DOHH2 (cell line): Measurements from ENCODE around the gene PSMG3.

Experiments
- EZH2phosphoT487 ChIP-seq: fragments of 200-600 bp; sonication (generic); IDR thresholded peaks from 2 replicates; pipeline ENCODE4 v1.6.1; 2017; ENCODE audit warnings: borderline replicate concordance, mild to moderate bottlenecking, antibody characterized with exemption, low read length, moderate library complexity, mixed read lengths
- TF ChIP-seq, protein P1 (sequence below): fragments of 200-600 bp; sonication (generic); IDR thresholded peaks from one replicate; pipeline ENCODE4 v1.5.1; 2014; ENCODE audit warnings: antibody characterized with exemption, mild to moderate bottlenecking, low read depth, low read length; ENCODE audit not compliant: poor library complexity, severe bottlenecking

DNA sequence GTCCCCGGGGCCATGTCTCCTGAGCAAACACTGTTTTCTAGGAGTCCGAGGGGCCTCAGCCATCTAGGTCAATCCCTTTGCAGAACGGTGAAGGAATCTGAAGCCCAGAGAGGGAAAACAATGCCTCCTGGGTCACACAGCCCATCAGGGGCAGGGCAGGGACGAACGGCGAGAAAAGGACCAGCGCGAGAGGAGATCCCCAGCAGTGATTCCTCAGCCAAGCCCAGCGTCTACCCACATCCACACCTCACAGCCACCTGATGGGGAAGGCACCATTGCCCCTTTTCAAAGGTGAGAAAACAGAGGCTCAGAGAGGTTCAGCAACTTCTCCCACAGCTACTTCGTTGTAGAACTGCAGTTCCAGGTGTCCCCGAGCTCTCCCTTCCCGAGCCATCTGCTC, 17.9 kb upstream of the PSMG3 start:
- TF ChIP-seq, protein P1, sequence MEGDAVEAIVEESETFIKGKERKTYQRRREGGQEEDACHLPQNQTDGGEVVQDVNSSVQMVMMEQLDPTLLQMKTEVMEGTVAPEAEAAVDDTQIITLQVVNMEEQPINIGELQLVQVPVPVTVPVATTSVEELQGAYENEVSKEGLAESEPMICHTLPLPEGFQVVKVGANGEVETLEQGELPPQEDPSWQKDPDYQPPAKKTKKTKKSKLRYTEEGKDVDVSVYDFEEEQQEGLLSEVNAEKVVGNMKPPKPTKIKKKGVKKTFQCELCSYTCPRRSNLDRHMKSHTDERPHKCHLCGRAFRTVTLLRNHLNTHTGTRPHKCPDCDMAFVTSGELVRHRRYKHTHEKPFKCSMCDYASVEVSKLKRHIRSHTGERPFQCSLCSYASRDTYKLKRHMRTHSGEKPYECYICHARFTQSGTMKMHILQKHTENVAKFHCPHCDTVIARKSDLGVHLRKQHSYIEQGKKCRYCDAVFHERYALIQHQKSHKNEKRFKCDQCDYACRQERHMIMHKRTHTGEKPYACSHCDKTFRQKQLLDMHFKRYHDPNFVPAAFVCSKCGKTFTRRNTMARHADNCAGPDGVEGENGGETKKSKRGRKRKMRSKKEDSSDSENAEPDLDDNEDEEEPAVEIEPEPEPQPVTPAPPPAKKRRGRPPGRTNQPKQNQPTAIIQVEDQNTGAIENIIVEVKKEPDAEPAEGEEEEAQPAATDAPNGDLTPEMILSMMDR, result no peak
- no peak for TF ChIP-seq EZH2phosphoT487
